GM18519 (cell line): ENCODE measurements around the gene HDAC9.
A peak's percentile ranks its signal among the peaks of the same experiment; 100 is the strongest.

ENCODE experiments used
- ATAC-seq: cut with Tn5 transposase; IDR thresholded peaks from one replicate; pipeline ENCODE4 v1.9.1; 2021; ENCODE audit warnings: mild to moderate bottlenecking, moderate library complexity; ENCODE audit not compliant: unreplicated experiment, low FRiP score

The HDAC9 gene

DNA sequence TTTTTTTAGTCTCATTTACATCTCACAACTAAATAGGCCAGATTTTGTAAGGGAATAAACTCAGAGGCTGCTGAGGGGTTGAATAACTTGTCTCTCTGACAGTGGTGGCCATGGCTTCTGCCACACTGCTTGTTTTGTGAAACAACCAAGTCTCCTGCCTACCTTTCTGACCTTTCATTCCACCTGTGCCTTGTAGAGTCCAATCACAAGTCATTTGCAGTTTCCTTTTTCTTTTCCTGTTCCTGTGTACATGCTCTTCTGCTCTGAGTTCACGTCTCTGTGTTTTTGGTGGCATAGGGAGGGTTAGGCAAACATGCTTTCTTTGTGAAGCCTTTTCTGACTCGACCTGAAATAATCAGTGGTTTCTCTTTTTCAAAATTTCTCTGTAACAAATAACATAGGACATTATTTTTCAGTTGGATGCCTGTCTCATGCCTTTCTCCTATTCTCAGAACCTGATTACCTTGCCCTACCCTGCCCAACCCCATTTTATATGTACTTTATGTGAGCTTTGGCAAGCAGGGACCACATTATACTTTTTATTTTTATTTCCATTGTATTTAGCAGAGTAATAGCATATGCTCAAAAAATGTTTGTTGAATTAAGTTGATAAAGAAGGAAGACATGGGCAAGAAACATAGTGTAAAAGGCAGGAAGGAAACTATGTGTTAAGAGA lies 81.7 kb downstream of the HDAC9 start:
- no peak for ATAC-seq

DNA sequence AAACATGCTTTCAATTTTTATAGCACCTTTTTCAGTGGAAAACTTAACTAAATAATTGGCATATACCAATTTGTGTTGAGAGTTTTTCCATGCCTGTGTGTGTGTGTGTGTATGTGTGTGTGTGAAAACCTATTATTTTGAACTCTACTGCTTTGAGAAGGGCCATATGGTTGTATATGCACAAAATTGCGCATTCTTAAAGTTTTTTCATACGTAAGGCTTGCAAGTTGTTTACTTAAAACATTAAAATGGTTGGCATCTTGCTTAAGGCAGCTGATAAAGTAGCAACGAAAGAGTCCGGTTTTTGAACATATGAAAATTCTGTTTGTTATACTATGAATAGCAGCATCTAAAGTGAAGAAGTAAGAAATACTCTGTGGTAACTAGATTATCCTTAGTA lies 84.1 kb downstream of the HDAC9 start:
- ATAC-seq = no peak

DNA sequence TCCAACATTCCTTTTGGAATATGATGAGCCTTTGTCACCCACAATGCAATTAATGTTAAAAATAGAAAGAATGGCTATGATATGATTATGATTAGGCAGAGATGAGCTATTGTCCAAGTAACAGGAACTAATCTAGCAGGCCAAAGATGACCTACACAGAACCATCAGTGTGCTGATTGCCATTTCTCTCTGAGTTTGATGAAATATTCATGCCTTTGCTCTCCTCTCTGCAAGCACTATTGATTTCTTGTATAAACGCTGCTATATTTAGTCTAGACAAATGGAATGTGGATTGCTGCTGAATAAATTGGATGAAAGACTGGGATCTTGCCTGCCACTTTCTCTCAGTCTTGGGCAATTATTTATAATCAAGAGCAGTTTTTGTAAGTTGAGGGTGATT lies 85.4 kb downstream of the HDAC9 start:
- ATAC-seq = no peak

DNA sequence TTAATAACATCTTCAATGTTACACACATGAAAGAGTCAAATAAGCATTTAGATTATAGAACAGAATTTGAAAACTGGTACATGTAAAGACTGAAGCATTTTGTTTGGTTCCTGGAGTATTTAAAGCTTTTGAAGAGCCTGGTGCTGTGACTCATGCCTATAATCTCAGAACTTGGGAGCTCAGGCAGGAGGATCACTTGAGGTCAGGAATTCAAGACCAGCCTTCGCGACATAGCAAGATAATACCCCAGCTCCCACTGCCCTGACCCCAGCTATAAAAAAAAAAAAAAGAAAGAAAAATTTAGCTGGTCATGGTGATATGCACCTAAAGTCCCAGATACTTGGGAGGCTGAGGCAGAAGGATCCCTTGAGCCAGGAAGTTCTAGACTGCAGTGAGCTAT lies 87.8 kb downstream of the HDAC9 start:
- no peak for ATAC-seq

DNA sequence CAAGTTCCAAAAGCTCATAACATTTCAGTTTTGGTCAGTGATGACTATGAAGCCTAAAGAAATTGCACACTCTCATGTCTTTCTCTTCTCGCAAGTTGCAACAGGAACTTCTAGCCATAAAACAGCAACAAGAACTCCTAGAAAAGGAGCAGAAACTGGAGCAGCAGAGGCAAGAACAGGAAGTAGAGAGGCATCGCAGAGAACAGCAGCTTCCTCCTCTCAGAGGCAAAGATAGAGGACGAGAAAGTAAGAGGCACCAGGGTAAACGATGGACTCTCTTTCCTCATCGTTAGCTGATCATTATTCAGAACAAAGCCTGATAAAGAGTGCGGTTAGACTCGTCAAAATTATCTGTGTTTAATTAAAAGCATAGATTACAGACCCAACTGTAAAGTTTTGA lies 94.7 kb downstream of the HDAC9 start:
- ATAC-seq = no peak

DNA sequence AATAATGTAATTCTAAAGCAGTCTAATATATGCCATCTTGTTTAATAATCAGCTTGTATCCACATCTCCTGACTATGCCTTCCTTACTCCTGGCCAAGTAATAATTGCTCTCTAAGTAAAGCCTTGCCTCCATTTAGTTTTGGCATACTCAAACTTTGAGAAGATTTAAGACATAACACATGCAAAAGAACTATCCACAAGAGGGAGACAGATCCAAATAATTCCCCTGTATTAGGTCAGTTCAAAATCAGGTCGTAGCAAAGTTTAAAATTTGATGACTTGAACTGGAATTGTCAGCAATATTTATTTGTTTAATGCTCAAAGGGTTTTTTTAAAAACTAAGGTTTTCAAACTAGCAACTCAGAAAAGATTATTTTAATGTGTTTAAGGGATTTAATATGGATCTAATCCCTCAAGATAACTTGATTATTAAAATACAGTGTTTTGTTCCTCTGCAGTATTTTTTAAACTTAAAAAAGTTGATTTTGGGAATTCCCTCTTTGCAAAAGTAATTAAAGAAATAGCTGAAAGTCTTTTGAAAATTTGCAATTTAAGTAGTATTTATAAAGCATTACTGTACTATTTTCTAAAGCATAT lies 95.3 kb downstream of the HDAC9 start:
- ATAC-seq = no peak

DNA sequence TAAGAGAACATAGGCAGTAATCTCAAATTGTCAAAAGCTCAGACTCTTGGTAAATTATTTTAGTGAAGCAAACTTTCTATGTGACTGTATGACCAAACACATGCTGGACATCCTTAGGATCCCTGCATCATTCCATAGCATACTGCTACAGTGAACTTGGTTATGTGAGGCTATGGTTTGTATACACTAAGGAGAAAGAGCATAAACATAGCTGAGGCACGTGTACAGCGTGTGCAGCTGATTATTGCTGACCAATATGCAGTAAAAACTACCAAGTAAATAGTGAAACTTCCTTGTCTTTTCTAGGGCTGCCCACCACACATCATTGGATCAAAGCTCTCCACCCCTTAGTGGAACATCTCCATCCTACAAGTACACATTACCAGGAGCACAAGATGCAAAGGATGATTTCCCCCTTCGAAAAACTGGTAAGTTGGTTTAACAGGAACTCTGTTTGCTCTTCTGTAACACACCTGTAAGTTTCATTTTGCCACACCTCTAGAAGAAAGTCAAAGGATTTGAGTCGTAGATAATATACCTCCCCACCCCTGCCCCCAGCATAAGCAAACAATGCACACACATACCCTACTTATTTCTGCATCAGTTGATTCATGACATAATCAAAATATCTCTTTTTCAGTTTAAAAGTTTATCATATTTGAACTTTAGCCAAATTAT lies 98.2 kb downstream of the HDAC9 start:
- ATAC-seq = no peak

DNA sequence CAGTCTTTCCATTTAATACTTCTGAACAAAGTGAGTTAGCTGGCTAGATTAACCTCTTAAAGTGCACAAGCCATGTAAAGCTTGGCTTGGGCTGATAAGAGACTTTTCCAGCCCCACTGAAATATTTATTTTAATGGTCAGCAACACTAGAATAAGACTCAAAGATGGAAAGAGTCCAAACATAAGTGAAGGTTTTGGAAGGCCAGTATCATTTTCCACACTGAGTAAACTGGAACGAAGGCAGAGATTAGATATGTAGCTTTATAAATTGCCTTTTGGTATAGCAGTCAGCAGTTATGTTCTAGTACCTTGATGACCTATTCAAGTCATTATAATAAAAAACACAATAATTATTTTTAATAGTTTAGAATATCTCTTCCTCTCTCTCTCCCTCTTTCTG lies 102.2 kb downstream of the HDAC9 start:
- ATAC-seq = no peak

DNA sequence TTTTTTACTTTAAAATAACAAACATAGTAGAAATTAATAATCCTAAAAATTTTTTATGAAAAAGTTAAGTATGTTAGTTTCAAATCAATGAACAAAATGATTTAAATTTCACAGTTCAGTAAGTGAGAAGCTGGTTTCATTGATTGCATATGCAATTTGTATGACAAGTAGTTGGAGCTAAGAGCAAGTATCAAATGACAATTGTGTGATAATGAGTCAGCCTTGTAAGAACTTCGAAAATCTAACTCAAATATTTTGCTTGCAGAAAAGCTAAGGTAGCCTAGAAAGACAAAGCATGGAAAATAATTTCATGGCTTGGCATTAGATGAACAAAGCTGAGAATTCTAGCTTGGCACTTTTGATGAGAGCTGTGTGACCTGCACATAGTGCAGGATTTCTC lies 111.5 kb downstream of the HDAC9 start:
- no peak for ATAC-seq

DNA sequence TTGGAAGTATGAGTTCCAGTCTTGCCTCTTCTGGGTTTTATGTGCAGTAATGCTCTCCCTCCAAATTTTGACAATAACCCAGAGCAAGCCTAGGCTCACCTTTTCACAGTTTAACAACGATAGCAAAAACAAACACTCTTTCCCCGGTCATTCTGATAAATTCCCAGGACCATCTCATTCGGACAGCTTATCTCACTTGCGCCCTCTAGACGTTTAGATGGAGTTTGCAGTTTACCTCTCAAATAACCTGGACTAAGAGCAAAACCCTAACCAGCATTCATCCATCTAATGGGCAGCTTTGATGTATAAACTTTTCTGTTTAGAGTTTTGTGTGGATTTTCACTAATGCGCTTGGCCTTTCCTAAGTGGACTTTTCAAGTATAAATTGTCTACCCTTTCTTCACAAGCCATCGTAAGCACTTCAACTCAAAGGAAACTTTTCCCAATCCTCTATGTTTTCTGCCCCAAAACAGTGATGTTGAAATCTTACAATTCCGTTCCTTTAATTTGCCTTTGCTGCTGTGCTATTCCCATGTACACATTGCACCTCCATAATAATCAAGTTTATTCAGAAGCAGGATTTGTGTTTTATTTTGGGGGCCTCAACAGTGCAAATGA lies 114.9 kb downstream of the HDAC9 start:
- peak; percentile 56 for ATAC-seq

DNA sequence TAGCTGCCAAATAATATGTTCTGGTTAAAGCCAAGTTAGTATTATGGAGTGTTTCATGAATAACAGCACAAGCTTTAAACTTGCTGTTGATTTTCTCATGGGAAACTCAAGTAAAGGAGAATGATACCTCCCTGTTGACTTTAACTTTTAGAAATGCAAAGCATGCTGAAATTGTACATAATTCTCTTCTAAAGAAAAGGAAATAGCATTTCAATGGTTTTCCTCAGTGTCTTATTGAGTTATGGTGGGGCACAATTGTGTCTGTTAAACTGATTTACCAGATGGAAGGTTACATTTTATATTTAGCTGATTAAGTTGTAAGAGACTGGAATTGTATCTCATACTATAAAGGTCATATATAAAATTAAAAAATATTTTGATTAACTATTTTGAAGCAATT lies 119.3 kb downstream of the HDAC9 start:
- no peak for ATAC-seq

DNA sequence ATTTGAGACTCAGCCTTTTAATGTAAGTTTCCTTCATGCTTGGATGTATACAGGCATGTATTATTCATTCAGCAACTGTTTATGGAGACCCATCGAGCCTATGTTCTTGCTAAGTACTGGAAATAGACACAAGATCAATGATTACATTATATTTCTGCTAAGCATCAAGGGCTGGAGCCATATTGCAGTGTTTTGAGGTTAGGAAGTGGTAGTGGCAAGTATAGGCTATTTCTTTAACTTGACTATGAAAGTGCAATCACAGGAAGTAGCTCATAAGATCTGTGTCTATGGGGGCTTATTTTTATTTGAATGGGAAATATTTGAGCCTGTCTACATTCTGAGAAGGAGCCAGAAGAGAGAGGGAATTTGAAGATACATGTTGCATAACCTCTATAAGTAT lies 123.8 kb downstream of the HDAC9 start:
- ATAC-seq = no peak

DNA sequence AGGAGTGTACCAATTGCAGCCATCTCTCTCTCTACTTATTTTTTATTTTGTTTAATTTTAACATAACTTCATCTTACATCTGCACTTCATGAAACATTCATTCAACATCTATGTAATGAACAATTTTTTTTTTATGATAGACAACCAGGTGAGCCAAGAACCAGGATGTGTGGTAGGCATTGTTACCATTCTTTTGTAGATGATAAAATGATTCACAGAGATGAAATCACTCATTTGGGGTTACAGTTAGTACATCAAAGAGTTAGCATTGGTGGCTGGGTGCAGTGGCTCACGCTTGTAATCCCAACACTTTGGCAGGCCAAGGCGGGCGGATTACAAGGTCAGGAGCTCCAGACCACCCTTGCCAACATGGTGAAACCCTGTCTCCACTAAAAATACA lies 127.8 kb downstream of the HDAC9 start:
- ATAC-seq = no peak

DNA sequence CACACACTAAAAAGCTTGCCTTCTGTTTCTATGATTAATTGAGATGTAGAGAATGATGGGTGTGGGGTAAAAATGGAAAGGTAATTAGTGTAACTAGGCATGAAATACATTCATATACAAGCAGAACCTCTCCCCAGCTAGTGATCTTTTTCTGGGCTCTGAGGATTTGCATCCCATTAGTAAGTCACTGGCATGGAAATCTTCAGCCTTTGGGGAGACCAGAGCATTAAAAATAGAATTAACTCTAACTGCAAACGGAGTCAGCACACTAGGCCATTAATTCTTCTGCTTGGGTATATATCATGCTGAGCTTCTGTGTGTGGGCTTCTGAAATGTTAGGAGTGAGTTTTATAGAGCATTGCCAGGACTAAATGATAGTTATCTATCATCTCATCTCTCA lies 128.9 kb downstream of the HDAC9 start:
- ATAC-seq = no peak

DNA sequence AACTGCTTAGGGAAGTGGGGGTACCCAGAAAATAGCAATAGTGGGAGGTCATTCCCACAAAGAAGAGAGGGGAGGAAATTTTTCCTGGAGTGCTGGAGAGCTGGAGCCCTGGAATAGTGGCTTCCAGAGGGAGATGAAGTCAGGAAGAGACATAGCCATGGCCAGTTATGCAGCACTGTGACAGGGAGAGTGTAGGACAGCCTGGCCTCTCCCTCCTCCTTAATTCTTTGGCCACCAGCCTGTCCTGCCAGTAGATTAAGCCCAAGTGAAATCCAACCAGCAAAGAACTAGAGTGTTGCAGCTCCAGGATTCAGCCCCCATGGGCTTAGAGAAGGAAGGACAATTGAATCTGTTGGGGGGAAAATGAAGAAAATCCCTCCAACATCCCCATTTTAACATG lies 130.5 kb downstream of the HDAC9 start:
- no peak for ATAC-seq

DNA sequence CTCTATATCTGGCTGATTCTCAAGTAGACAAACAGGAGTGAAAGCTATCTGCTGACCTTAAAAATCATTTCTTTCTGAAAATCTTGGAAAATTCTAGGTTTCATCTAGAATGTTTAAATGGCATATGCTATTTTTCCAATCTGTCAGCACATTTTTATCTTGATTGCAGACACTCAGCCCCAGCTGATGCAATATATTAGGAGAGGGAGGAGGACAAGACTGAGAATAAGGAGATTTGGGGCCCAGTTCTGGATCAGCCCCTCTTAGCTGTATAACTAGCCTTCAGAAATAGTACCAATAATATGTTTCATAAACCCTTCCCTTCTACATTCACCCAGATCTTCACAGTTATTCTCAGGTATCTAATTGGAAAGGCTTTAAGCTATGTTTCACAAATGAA lies 131.2 kb downstream of the HDAC9 start:
- no peak for ATAC-seq

DNA sequence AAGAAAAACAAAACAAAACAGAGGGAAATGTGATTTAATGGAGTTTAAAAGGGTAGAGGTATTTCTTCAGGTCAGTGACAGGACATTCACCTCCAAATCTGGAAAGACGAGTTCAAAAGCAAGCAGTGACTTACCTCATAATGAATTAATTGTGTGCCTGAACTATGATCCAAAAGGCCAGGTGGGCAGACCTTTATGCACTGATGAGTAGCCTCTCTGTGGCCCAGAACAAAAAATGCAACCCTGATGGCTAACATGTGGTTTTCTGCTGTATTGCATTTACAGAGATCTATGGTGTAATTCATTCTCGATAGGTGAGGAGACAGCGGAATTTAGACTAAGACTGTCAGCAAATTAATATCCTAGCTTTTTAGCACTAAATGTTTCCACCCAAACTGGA lies 142.0 kb downstream of the HDAC9 start:
- ATAC-seq = no peak

DNA sequence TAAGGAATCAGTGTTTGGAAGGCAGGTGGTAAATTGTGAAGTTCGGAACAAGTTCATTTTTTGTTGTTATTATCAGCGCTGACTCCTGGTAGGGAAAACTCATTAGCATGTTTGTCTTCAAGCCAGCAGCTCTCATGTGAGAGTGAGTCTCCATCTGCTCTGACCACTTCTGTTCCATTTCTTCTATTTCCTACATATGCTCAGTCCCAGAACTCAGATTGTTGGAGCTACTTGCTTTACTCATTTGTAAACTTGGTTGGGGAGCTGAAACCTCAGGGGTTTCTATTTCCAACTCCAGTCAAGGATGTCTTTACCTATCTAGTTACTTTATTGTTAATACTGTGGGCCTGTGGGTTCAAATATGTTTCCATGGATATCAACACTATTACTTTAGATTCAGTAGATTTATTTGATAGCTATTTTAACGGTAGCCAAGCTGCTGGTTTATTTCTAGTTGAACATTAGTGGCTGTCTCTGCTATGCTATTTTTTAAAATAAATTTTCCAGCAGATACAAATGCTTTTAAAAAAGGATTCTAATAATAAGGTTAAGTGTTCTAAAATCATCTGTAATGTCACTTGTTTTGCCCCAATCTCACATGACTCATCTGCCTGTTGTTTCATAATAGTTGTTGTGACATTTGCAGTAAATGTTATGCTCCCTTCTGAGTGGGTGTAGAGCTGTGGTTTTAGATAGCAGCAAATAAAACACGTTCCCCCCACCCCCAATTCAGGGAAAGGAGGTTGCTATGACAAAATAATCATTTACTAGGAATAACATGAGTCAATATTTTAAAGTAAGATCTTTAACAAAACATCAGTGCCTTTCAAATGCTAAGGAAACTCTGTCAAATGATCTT lies 143.3 kb downstream of the HDAC9 start:
- ATAC-seq = no peak

DNA sequence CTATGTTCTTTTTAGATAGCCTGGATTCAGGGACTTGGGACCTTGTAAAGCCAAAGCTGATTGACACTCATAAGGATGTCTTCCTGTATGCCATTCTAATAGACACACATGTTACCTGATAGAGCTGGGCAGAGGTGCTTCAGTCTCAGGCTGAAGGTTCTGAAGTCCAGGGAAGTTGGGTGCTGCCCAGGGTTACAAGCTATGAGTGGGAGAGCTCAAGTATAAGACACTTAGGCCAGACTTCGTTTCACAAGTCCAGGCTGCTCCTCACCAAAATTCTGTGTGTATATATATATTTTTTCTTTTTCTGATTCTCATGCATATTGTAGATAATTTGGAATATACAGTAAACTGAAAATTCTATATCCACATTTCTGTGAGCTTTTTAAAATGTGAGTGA lies 144.2 kb downstream of the HDAC9 start:
- no peak for ATAC-seq

DNA sequence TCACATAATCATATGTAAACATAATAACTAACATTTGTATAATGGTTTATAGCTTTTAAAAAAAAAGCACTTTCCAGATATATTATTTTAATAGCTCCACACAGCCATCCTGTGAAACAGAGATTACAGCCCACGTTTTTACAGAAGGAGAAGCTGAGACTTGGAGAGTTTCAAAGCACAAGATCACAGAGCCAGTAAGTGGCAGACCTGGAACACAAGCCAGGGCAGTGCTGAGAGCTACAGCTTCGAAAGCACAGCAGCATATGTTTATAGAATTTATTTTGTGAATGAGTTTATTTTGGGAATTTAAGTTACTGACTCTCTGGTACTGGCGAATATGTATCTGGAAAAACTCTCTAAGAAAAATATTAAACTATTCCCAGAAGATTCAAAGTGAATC lies 149.4 kb downstream of the HDAC9 start:
- ATAC-seq = no peak

DNA sequence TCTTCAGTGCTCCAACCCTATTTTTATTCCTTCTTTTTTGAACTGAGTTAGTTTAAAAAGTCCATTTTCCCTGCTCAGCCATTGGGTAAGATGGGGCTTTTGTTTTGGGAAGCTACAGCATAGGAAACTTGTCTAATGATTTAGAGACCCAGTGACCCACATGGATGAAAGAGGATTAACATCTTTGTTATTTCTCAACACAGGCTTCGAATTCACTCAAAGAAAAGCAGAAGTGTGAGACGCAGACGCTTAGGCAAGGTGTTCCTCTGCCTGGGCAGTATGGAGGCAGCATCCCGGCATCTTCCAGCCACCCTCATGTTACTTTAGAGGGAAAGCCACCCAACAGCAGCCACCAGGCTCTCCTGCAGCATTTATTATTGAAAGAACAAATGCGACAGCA lies 152.0 kb downstream of the HDAC9 start:
- no peak for ATAC-seq
